ENCODE measurements around the gene GRM1.
"Not testable (repeated sequence)": the region's sequence is repeated elsewhere in the genome, so short reads cannot be mapped to it uniquely, and the experiment has no call there.

Gene GRM1

GRCh38 chr6:146200176-146200575 is 171.3 kb downstream of the GRM1 start:
- no peak for DNase-seq

GRCh38 chr6:146202570-146202969 is 173.7 kb downstream of the GRM1 start:
- no peak for DNase-seq

- no peak for DNase-seq
Observed at GRCh38 chr6:146209942-146210341, 181.1 kb downstream of the GRM1 start.

- DNase-seq = no peak
Observed at GRCh38 chr6:146210406-146211083, 181.7 kb downstream of the GRM1 start.

- DNase-seq = no peak
Observed at GRCh38 chr6:146211646-146212045, 182.8 kb downstream of the GRM1 start.

- DNase-seq = no peak
Observed at GRCh38 chr6:146212781-146213180, 183.9 kb downstream of the GRM1 start.

- DNase-seq = no peak
Observed at GRCh38 chr6:146219101-146219500, 190.2 kb downstream of the GRM1 start.

GRCh38 chr6:146224449-146224848 is 195.6 kb downstream of the GRM1 start:
- no peak for DNase-seq

- no peak for DNase-seq
Observed at GRCh38 chr6:146224988-146225387, 196.1 kb downstream of the GRM1 start.

- DNase-seq = no peak
Observed at GRCh38 chr6:146240322-146240721, 211.5 kb downstream of the GRM1 start.

GRCh38 chr6:146240807-146241206 is 211.9 kb downstream of the GRM1 start:
- no peak for DNase-seq

- DNase-seq = not testable (repeated sequence)
Observed at GRCh38 chr6:146243646-146244045, 214.8 kb downstream of the GRM1 start.

GRCh38 chr6:146244630-146245143 is 215.8 kb downstream of the GRM1 start:
- no peak for DNase-seq

GRCh38 chr6:146246028-146246427 is 217.2 kb downstream of the GRM1 start:
- no peak for DNase-seq

GRCh38 chr6:146253691-146254090 is 224.8 kb downstream of the GRM1 start:
- no peak for DNase-seq

GRCh38 chr6:146258206-146258605 is 229.3 kb downstream of the GRM1 start:
- DNase-seq = no peak

- DNase-seq = no peak
Observed at GRCh38 chr6:146260886-146261285, 232.0 kb downstream of the GRM1 start.

GRCh38 chr6:146265056-146265455 is 236.2 kb downstream of the GRM1 start:
- DNase-seq = no peak

GRCh38 chr6:146267447-146267846 is 238.6 kb downstream of the GRM1 start:
- no peak for DNase-seq

GRCh38 chr6:146267946-146268345 is 239.1 kb downstream of the GRM1 start:
- DNase-seq = no peak

- DNase-seq = no peak
Observed at GRCh38 chr6:146269482-146269881, 240.6 kb downstream of the GRM1 start.

- DNase-seq = not testable (repeated sequence)
Observed at GRCh38 chr6:146271163-146271562, 242.3 kb downstream of the GRM1 start.

- no peak for DNase-seq
Observed at GRCh38 chr6:146273490-146273889, 244.6 kb downstream of the GRM1 start.

GRCh38 chr6:146277142-146277541 is 248.3 kb downstream of the GRM1 start:
- peak; percentile 69 for DNase-seq

All from islet precursor cell (in vitro differentiated cells).